SK-N-SH (cell line): Measurements from ENCODE around the gene GPX7.

Source experiments
- EZH2phosphoT487 ChIP-seq: fragments of 200-600 bp; sonication (generic); IDR thresholded peaks from 2 replicates; pipeline ENCODE4 v1.6.1; 2017; ENCODE audit warnings: low read depth, mixed run types, mild to moderate bottlenecking, antibody characterized with exemption, moderate library complexity, borderline replicate concordance
- FOSL2 ChIP-seq: IDR thresholded peaks from 2 replicates; pipeline ENCODE4 v1.4.0; 2012; ENCODE audit warnings: low read depth, mild to moderate bottlenecking, moderate library complexity, borderline replicate concordance
- NRF1 ChIP-seq: IDR thresholded peaks from 2 replicates; pipeline ENCODE4 v1.6.1; 2012; ENCODE audit warnings: low read depth, mild to moderate bottlenecking, low read length
- RAD21 ChIP-seq: IDR thresholded peaks from 2 replicates; pipeline ENCODE4 v1.6.1; 2012; ENCODE audit warnings: mild to moderate bottlenecking, low read length
- TAF1 ChIP-seq: IDR thresholded peaks from 2 replicates; pipeline ENCODE4 v1.6.1; 2012; ENCODE audit warnings: low read depth, mild to moderate bottlenecking, low read length, moderate library complexity, borderline replicate concordance
- TF ChIP-seq, protein P1 (sequence below): fragments of 200-600 bp; sonication (generic); IDR thresholded peaks from 2 replicates; pipeline ENCODE4 v1.6.1; 2017; ENCODE audit warnings: antibody characterized with exemption, mild to moderate bottlenecking, moderate library complexity
- TF ChIP-seq, protein P2 (sequence below): IDR thresholded peaks from 2 replicates; pipeline ENCODE4 v1.4.0; 2012; ENCODE audit warnings: low read depth

DNA sequence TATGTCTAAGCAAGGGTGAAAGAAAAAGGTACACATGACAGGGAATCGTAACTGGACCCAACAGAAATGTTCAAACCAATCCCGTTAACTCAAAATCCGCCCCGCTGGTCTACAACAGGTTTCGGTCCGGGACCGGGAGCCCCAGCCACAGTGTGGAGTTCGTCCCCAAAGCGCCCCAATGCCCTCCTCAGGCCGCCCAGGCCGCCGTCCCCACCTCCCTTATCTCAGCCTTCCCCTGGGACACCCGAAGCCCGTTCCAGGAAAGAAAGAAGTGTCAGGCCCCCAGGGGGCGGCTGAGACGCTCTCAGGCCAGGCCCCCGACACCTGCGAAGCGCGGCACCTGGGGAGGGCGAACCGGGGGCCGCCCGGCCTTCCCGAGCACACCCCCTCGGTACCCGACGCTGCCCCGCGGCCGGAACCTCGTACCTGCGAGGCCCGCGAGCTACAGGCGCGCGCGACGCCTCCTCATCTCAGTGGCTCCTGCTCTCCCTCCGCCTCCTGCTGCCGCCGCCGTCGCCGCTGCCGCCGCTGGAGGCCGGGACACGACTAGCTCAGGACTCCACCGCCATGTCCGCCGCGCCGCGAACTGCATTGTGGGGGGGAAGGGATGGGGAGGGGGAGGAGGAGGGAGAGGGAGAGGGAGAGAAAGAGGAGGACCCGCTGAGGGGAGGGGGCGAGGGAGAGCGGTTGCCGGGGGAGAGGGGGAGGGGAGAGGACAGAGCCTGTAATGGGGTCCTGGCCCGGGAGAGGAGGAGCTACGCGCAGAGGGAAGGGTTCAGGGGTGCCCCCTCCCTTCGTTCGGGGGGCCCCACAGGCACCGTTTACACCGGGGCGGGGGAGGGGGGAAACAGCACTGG, 49.4 kb upstream of the GPX7 start, which contains the start of gene TUT4:
- no peak for TF ChIP-seq NRF1
- TF ChIP-seq, protein P1, sequence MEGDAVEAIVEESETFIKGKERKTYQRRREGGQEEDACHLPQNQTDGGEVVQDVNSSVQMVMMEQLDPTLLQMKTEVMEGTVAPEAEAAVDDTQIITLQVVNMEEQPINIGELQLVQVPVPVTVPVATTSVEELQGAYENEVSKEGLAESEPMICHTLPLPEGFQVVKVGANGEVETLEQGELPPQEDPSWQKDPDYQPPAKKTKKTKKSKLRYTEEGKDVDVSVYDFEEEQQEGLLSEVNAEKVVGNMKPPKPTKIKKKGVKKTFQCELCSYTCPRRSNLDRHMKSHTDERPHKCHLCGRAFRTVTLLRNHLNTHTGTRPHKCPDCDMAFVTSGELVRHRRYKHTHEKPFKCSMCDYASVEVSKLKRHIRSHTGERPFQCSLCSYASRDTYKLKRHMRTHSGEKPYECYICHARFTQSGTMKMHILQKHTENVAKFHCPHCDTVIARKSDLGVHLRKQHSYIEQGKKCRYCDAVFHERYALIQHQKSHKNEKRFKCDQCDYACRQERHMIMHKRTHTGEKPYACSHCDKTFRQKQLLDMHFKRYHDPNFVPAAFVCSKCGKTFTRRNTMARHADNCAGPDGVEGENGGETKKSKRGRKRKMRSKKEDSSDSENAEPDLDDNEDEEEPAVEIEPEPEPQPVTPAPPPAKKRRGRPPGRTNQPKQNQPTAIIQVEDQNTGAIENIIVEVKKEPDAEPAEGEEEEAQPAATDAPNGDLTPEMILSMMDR, result peak; percentile 25
- TF ChIP-seq, protein P2, sequence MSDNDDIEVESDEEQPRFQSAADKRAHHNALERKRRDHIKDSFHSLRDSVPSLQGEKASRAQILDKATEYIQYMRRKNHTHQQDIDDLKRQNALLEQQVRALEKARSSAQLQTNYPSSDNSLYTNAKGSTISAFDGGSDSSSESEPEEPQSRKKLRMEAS, result no peak; the same call in 1 of the 2 replicates
- TF ChIP-seq TAF1, result peak; percentile 84
- TF ChIP-seq RAD21, result no peak
- no peak for TF ChIP-seq FOSL2
- no peak for TF ChIP-seq EZH2phosphoT487
